H1 (cell line): ENCODE measurements around the gene PAPOLA. TPM values are rescaled to one million over a fixed set of nuclear protein-coding genes. Genes with fewer than 3 reads are reported as not detected.

Source experiments
- CTCF ChIA-PET: fragments of 300-600 bp; sonication (Branson Sonifier 250); formaldehyde crosslinking; loops from one replicate; lab custom pipeline; 2021; ENCODE audit not compliant: partially characterized antibody; lab: Charles Lee
- POLR2A ChIA-PET: fragments of 300-600 bp; sonication (Branson Sonifier 250); formaldehyde crosslinking; loops from one replicate; lab custom pipeline; 2021; ENCODE audit warnings: inconsistent platforms; ENCODE audit not compliant: partially characterized antibody; lab: Charles Lee
- DNase-seq, 2 experiments: peaks; one replicate each; pipeline versions ENCODE4 v3.0.0 to v3.0.0-alpha.2; 2010 to 2022; ENCODE audit warnings: low spot score in 2 of 2, low read depth in 1 of 2, mixed read lengths in 1 of 2
- FAIRE-seq: peaks from 2 replicates; lab custom pipeline; 2011; peaks lifted over from hg19 to GRCh38; lab: Jason Lieb, UNC
- H2AFZ ChIP-seq: 2 replicates; pipeline ENCODE4 v1.8.1; 2012; ENCODE audit warnings: low read length, inconsistent platforms
- H2AK5ac ChIP-seq: 2 replicates; pipeline ENCODE4 v1.6.1; 2013; ENCODE audit warnings: low read depth, low read length
- H2BK120ac ChIP-seq: replicated peaks from 2 replicates; pipeline ENCODE3; 2013; ENCODE audit warnings: low read depth, low read length, inconsistent platforms
- H2BK12ac ChIP-seq: 2 replicates; pipeline ENCODE4 v1.6.1; 2013; ENCODE audit warnings: low read depth, low read length
- H2BK15ac ChIP-seq: 2 replicates; pipeline ENCODE4 v1.6.1; 2013; ENCODE audit warnings: low read length
- H2BK20ac ChIP-seq: 2 replicates; pipeline ENCODE4 v1.6.1; 2013; ENCODE audit warnings: low read length
- H2BK5ac ChIP-seq: 2 replicates; pipeline ENCODE4 v1.6.1; 2013; ENCODE audit warnings: low read depth, low read length
- H3K14ac ChIP-seq: 2 replicates; pipeline ENCODE4 v1.6.1; 2013; ENCODE audit warnings: inconsistent platforms; ENCODE audit not compliant: insufficient read length
- H3K18ac ChIP-seq: 2 replicates; pipeline ENCODE4 v1.6.1; 2013; ENCODE audit warnings: low read length; ENCODE audit errors: extremely low read depth
- H3K23ac ChIP-seq: 2 replicates; pipeline ENCODE4 v1.6.1; 2013; ENCODE audit warnings: inconsistent platforms; ENCODE audit not compliant: insufficient read length
- H3K23me2 ChIP-seq: 2 replicates; pipeline ENCODE4 v1.6.1; 2013; ENCODE audit warnings: low read depth, low read length
- H3K27ac ChIP-seq: 2 replicates; pipeline ENCODE4 v1.6.1; 2011; ENCODE audit warnings: low read depth, low read length, inconsistent platforms
- H3K27me3 ChIP-seq, 4 experiments: replicated peaks in 1 of 4; 1 replicate in 1 of 4; 2 replicates in 3 of 4; pipeline versions ENCODE4 v1.6.1 to v1.8.1; 2011 to 2013; ENCODE audit warnings: low read length in 3 of 4, mild to moderate bottlenecking in 3 of 4, inconsistent platforms in 2 of 4, mixed read lengths in 2 of 4, moderate library complexity in 1 of 4; ENCODE audit not compliant: control insufficient read depth in 3 of 4, insufficient read depth in 3 of 4; ENCODE audit errors: extremely low read depth in 1 of 4
- H3K36me3 ChIP-seq, 4 experiments: 2 replicates each; pipeline versions ENCODE4 v1.6.1 to v1.8.1; 2011 to 2013; ENCODE audit warnings: mild to moderate bottlenecking in 4 of 4, low read length in 3 of 4, moderate library complexity in 2 of 4, control low read depth in 1 of 4, inconsistent platforms in 1 of 4; ENCODE audit not compliant: insufficient read depth in 4 of 4, control insufficient read depth in 2 of 4
- H3K4ac ChIP-seq: replicated peaks from 2 replicates; pipeline ENCODE3; 2013; ENCODE audit warnings: low read length, low read depth, mixed read lengths, inconsistent platforms; ENCODE audit not compliant: insufficient read length
- H3K4me1 ChIP-seq, 4 experiments: replicated peaks in 1 of 4; 1 replicate in 1 of 4; 2 replicates in 3 of 4; pipeline versions ENCODE4 v1.6.1 to v1.8.1; 2011 to 2013; ENCODE audit warnings: low read length in 3 of 4, inconsistent platforms in 2 of 4, mixed read lengths in 1 of 4; ENCODE audit not compliant: insufficient read depth in 4 of 4, control insufficient read depth in 3 of 4
- H3K4me2 ChIP-seq, 2 experiments: 2 replicates each; pipeline versions ENCODE4 v1.6.1 to v1.8.1; 2011 to 2013; ENCODE audit warnings: low read depth in 2 of 2, low read length in 2 of 2, control low read depth in 1 of 2, inconsistent platforms in 1 of 2, mild to moderate bottlenecking in 1 of 2; ENCODE audit not compliant: insufficient read depth in 1 of 2
- H3K4me3 ChIP-seq, 4 experiments: fragments of 200-600, 300-600 bp in 1 of 4; sonication (generic), shearing (Covaris generic), sonication (Bioruptor Twin) in 1 of 4; 2 replicates each; pipeline versions ENCODE4 v1.5.1 to v1.8.1; 2011 to 2016; ENCODE audit warnings: low read length in 4 of 4, low read depth in 3 of 4, control low read depth in 2 of 4, inconsistent platforms in 2 of 4, mild to moderate bottlenecking in 2 of 4, mixed read lengths in 1 of 4, moderate library complexity in 1 of 4; ENCODE audit not compliant: insufficient read depth in 2 of 4; ENCODE audit errors: extremely low read depth in 1 of 4
- H3K56ac ChIP-seq: replicated peaks from 2 replicates; pipeline ENCODE3; 2013; ENCODE audit warnings: low read depth, mild to moderate bottlenecking, mixed read lengths, low read length, inconsistent platforms; ENCODE audit not compliant: insufficient read length
- H3K79me1 ChIP-seq: 2 replicates; pipeline ENCODE4 v1.6.1; 2013; ENCODE audit warnings: low read depth, low read length, control low read depth
- H3K79me2 ChIP-seq, 2 experiments: 2 replicates each; pipeline versions ENCODE4 v1.6.1 to v1.8.1; 2012 to 2013; ENCODE audit warnings: low read length in 2 of 2, mild to moderate bottlenecking in 2 of 2, inconsistent platforms in 1 of 2; ENCODE audit not compliant: insufficient read depth in 2 of 2, control insufficient read depth in 1 of 2
- H3K9ac ChIP-seq, 4 experiments: replicated peaks in 1 of 4; 1 replicate in 1 of 4; 2 replicates in 3 of 4; pipeline versions ENCODE4 v1.6.1 to v1.8.1; 2011 to 2013; ENCODE audit warnings: low read depth in 3 of 4, low read length in 3 of 4, control low read depth in 2 of 4, mild to moderate bottlenecking in 2 of 4, moderate library complexity in 2 of 4, inconsistent platforms in 1 of 4; ENCODE audit errors: extremely low read depth in 1 of 4
- H3K9me3 ChIP-seq, 2 experiments: 2 replicates each; pipeline versions ENCODE4 v1.6.1 to v1.8.1; 2012 to 2013; ENCODE audit warnings: mild to moderate bottlenecking in 2 of 2, moderate library complexity in 2 of 2, control low read depth in 1 of 2, inconsistent platforms in 1 of 2, low read depth in 1 of 2, low read length in 1 of 2, mixed read lengths in 1 of 2; ENCODE audit not compliant: insufficient read depth in 2 of 2
- H4K20me1 ChIP-seq, 2 experiments: replicated peaks in 1 of 2; 2 replicates each; pipeline versions ENCODE3 to v1.8.1; 2011 to 2013; ENCODE audit warnings: inconsistent platforms in 2 of 2, low read length in 2 of 2, mild to moderate bottlenecking in 1 of 2; ENCODE audit not compliant: insufficient read depth in 2 of 2, control insufficient read depth in 1 of 2
- H4K5ac ChIP-seq: 2 replicates; pipeline ENCODE4 v1.6.1; 2013; ENCODE audit warnings: low read length, low read depth, mixed read lengths, inconsistent platforms; ENCODE audit not compliant: insufficient read length
- H4K8ac ChIP-seq: 2 replicates; pipeline ENCODE4 v1.8.0; 2013; ENCODE audit warnings: mild to moderate bottlenecking, moderate library complexity, low read length, inconsistent platforms; ENCODE audit not compliant: insufficient read depth; ENCODE audit errors: extremely low read depth
- H4K91ac ChIP-seq: replicated peaks from 2 replicates; pipeline ENCODE3; 2013; ENCODE audit warnings: low read length, mixed read lengths, inconsistent platforms; ENCODE audit not compliant: insufficient read length
- EGR1 ChIP-seq: IDR thresholded peaks from 2 replicates; pipeline ENCODE4 v1.6.1; 2011; ENCODE audit warnings: low read depth, low read length, borderline replicate concordance
- SAP30 ChIP-seq: fragments of 300-600 bp; sonication (generic); IDR thresholded peaks from 2 replicates; pipeline ENCODE4 v1.7.1; 2012; ENCODE audit warnings: low read length, moderate library complexity, mild to moderate bottlenecking, inconsistent platforms; ENCODE audit not compliant: insufficient read depth, insufficient replicate concordance
- WGBS, 2 experiments: shearing (Covaris generic) in 1 of 2; methylation state at CpG; one replicate each; pipeline versions ENCODE4 v1.1.6 to v1.1.7; 2013 to 2015; ENCODE audit warnings: low lambda C conversion rate in 2 of 2, mixed read lengths in 2 of 2, inconsistent platforms in 1 of 2, low coverage in 1 of 2, missing lambda C conversion rate in 1 of 2; ENCODE audit not compliant: insufficient replicate concordance in 2 of 2, insufficient coverage in 1 of 2, insufficient read length in 1 of 2; ENCODE audit errors: extremely low coverage in 1 of 2, missing lambda C conversion rate in 1 of 2; 5-methylcytosine and 5-hydroxymethylcytosine counted together
- polyA plus RNA-seq, 7 experiments: library from polyadenylated mRNA; depleted of rRNA in 3 of 7; stranded (reverse) in 5 of 7; unstranded in 2 of 7; fragments of >200 nt in 5 of 7; fragments of 200-250 nt in 2 of 7; gene quantifications; 1 replicate in 5 of 7; 2 replicates in 1 of 7; 4 replicates in 1 of 7; pipeline versions ENCODE4 v1.2.1 to v1.2.3, GENCODE V29; 2011 to 2013; ENCODE audit warnings: missing spikeins in 2 of 7, mixed read lengths in 2 of 7
- total RNA-seq: library from RNA; stranded (reverse); fragmentation: NEBNext Ultra II Directional; extraction: Animal tissue kit (Norgen Biotek cat#: 25700); gene quantifications from 2 replicates; pipeline ENCODE4 v1.2.1, GENCODE V29; 2021
- TF ChIP-seq, protein P1 (sequence below): IDR thresholded peaks from 2 replicates; pipeline ENCODE4 v1.6.1; 2011; ENCODE audit warnings: low read depth, mild to moderate bottlenecking, low read length; ENCODE audit not compliant: insufficient read depth

The PAPOLA gene
- total and polyA plus RNA-seq, 2 of the 8 experiments (the other 6 are each of a cell fraction or from before 2014, with no cell fraction given), result 163 to 239 TPM

- POLR2A ChIA-PET, result interaction anchor here (0.8 kb wide), 1 partner anchor 135 kb away, joined by 3 read pairs; no protein-coding TSS in a partner anchor
- FAIRE-seq, result no peak
These were observed 92.8 kb downstream of the PAPOLA start for GRCh38 chr14:96594961-96595360.

More at GRCh38 chr14:96594961-96595360, 92.8 kb downstream of the PAPOLA start:
- no peak overlapping the region for H3K27ac ChIP-seq
- no peaks in the 10 kb centered on the region for H4K20me1 ChIP-seq
- H2AFZ ChIP-seq, result no peak overlapping the region
- peaks cover 4% of the 10 kb centered on the region; the same call in 1 of the 2 replicates for H3K23me2 ChIP-seq
- H3K14ac ChIP-seq, result no peak overlapping the region
- no peaks in the 10 kb centered on the region for H3K9me3 ChIP-seq
- H2BK15ac ChIP-seq, result no peak overlapping the region
- WGBS, 2 experiments, result 89% methylated on average over 6 of the region's 6 CpGs; no CpG with 5 or more reads in 1 of the 2 experiments
- DNase-seq, result no peak
- no peak overlapping the region for H3K56ac ChIP-seq
- H2BK20ac ChIP-seq, result no peak overlapping the region
- H3K18ac ChIP-seq, result no peak overlapping the region
- peaks cover 0 to 9% (median under 1%) of the 10 kb centered on the region in 4 experiments; a peak in 3 of 7 replicates for H3K4me1 ChIP-seq
- H3K4me2 ChIP-seq, result no peak overlapping the region
- no peak overlapping the region for H2BK5ac ChIP-seq
- H4K8ac ChIP-seq, result no peak overlapping the region
- no peak overlapping the region for H4K5ac ChIP-seq
- H2AK5ac ChIP-seq, result no peak overlapping the region
- CTCF ChIA-PET, result interaction anchor here (1.2 kb wide), 1 partner anchor 9 kb away, joined by 3 read pairs; no protein-coding TSS in a partner anchor
- no peak overlapping the region for H3K4ac ChIP-seq
- no peaks in the 10 kb centered on the region; the same call in 1 of the 2 replicates for H3K79me1 ChIP-seq
- H2BK12ac ChIP-seq, result no peak overlapping the region
- no peak overlapping the region for H3K9ac ChIP-seq
- H4K91ac ChIP-seq, result no peak overlapping the region
- no peak overlapping the region for H3K23ac ChIP-seq
- no peaks in the 10 kb centered on the region for H3K79me2 ChIP-seq
- H3K36me3 ChIP-seq, result no peaks in the 10 kb centered on the region
- H2BK120ac ChIP-seq, result no peak overlapping the region
- peaks cover 0 to 13% (median 7%) of the 10 kb centered on the region in 4 experiments; a peak in 6 of 7 replicates for H3K27me3 ChIP-seq
- no peak overlapping the region for H3K4me3 ChIP-seq
- no peak for TF ChIP-seq EGR1
- TF ChIP-seq SAP30, result no peak
- TF ChIP-seq, protein P1, sequence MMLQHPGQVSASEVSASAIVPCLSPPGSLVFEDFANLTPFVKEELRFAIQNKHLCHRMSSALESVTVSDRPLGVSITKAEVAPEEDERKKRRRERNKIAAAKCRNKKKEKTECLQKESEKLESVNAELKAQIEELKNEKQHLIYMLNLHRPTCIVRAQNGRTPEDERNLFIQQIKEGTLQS, result no peak
